ENCODE measurements around the gene THSD7B. TPM values are rescaled to one million over a fixed set of nuclear protein-coding genes. Genes with fewer than 3 reads are reported as not detected.

THSD7B gene
- total RNA-seq, 1 donor from 2014 or later = not detected

DNA sequence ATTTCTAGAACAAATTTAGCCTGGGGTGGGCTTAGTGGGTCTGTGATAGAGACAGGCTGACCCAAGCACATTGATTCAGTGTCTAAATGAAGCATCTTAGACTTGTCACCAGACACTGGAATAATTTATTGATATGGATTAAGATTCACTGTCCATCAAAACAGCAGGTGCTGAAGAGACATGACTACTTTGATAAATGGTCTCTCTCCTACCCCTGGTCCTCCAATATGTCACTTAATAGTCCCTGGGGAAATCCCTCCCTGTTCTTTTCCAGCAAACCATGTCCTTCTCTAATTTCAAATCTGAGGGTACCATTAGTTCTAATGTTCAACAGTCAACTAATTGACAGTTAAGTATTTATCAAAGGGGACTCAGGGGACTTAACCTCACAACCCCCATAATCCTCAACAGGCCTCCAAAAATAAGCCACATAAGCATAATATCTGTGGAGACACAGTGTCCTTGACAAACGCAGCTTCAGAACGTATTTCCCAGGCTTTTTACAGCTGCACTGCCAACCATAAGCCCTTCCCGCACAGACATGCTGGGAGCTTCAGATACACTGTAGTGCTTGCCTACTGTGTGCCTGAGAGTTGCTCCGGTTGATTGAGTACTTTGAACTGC, 391.0 kb downstream of the THSD7B start:
- POLR2A ChIA-PET = no interaction called here
- intact Hi-C loops (cut with micrococcal nuclease) = no loop called here

DNA sequence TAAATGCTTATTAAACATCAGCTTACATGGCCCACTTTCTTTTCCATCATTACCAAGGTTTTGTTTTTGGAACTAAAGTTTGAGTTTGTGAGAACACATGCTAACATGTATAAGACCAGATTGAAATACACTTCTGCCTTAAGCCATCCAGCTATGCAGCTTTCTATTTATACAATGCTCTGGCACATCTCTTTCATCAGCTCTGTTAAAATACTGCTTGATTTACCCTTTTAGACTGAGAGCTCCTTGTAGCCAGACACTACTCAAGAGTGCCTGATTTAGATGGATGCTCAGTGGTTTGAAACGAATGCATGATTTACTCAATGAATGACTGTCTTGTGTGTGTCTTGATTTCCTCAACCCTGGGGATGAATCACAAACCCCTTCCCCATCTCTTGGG, 392.5 kb downstream of the THSD7B start:
- no peaks in the 10 kb centered on the region for H3K27me3 Mint-ChIP-seq
- H3K36me3 Mint-ChIP-seq (ENCODE audit: low read depth) = no peaks in the 10 kb centered on the region
- H3K4me3 Mint-ChIP-seq = no peak overlapping the region
- TF ChIP-seq, protein P1, sequence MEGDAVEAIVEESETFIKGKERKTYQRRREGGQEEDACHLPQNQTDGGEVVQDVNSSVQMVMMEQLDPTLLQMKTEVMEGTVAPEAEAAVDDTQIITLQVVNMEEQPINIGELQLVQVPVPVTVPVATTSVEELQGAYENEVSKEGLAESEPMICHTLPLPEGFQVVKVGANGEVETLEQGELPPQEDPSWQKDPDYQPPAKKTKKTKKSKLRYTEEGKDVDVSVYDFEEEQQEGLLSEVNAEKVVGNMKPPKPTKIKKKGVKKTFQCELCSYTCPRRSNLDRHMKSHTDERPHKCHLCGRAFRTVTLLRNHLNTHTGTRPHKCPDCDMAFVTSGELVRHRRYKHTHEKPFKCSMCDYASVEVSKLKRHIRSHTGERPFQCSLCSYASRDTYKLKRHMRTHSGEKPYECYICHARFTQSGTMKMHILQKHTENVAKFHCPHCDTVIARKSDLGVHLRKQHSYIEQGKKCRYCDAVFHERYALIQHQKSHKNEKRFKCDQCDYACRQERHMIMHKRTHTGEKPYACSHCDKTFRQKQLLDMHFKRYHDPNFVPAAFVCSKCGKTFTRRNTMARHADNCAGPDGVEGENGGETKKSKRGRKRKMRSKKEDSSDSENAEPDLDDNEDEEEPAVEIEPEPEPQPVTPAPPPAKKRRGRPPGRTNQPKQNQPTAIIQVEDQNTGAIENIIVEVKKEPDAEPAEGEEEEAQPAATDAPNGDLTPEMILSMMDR (IDR thresholded peaks at IDR 0.05) = no peak
- no peaks in the 10 kb centered on the region for H3K9me3 Mint-ChIP-seq
- H3K4me1 Mint-ChIP-seq = no peaks in the 10 kb centered on the region
- ChIA-PET POLR2A (no interaction called here), CTCF (no interaction called here)
- H3K27ac Mint-ChIP-seq = no peak overlapping the region
- ATAC-seq (ENCODE audit: low read depth) (no peak), DNase-seq (no peak)
- intact Hi-C loops (cut with micrococcal nuclease) = no loop called here

More for the DNA sequence above, 391.0 kb downstream of the THSD7B start:
- CTCF ChIA-PET = no interaction called here
- DNase-seq = no peak
- no peak for ATAC-seq (ENCODE audit: low read depth)
- H3K9me3 Mint-ChIP-seq = no peaks in the 10 kb centered on the region
- H3K4me1 Mint-ChIP-seq = no peaks in the 10 kb centered on the region
- no peak overlapping the region for H3K4me3 Mint-ChIP-seq
- TF ChIP-seq, protein P1 (IDR thresholded peaks at IDR 0.05) = no peak
- H3K27me3 Mint-ChIP-seq = no peaks in the 10 kb centered on the region
- no peaks in the 10 kb centered on the region for H3K36me3 Mint-ChIP-seq (ENCODE audit: low read depth)
- H3K27ac Mint-ChIP-seq = no peak overlapping the region

DNA sequence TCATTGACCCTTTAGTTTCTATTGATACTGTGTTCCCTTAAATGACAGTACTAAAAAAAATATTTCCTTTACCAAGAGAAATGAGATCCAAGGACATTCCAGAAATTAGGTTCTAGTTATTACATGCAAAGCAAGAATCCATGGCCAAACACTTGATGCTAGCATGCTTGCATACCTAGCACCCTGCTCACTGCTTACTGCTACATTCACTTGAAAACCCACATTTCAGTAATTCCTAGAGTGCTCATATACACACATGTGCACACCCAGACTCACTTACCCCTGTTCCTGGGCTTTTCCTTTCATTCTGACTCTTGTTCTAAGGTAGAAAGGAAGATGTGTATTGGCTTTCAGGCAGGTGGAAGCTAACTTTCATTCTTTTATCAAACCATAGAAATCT, 395.9 kb downstream of the THSD7B start:
- TF ChIP-seq, protein P1 (IDR thresholded peaks at IDR 0.05) = no peak
- intact Hi-C loops (cut with micrococcal nuclease) = no loop called here
- H3K27ac Mint-ChIP-seq = no peak overlapping the region
- ChIA-PET CTCF (no interaction called here), POLR2A (no interaction called here)
- no peaks in the 10 kb centered on the region for H3K36me3 Mint-ChIP-seq (ENCODE audit: low read depth)
- no peak for DNase-seq
- no peak for ATAC-seq (ENCODE audit: low read depth)
- H3K4me3 Mint-ChIP-seq = no peak overlapping the region
- no peaks in the 10 kb centered on the region for H3K4me1 Mint-ChIP-seq
- no peaks in the 10 kb centered on the region for H3K9me3 Mint-ChIP-seq
- H3K27me3 Mint-ChIP-seq = no peaks in the 10 kb centered on the region

DNA sequence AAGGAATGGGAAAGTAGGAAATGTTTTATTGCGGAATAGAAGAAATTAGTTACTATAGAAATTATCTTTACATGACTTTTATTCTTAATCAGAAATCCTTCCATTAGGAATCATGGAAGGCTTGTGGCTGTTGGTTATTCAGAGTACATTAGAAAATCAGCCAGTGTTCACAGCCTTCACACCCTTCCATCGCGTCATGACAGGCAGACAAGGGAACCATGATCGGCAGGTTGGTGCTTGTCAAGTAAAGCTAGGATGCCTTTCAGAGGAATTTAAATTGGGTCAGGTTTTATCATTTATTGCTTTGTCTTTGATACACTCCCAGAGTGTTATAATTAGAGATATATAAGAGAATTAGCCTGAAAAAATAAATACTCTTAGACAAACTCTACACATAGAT, 400.6 kb downstream of the THSD7B start:
- intact Hi-C loops (cut with micrococcal nuclease) = no loop called here
- Mint-ChIP-seq H3K27ac (no peak overlapping the region), H3K27me3 (no peaks in the 10 kb centered on the region), H3K4me3 (no peak overlapping the region), H3K9me3 (no peaks in the 10 kb centered on the region), H3K4me1 (no peaks in the 10 kb centered on the region), H3K36me3 (ENCODE audit: low read depth) (no peaks in the 10 kb centered on the region)
- ATAC-seq (ENCODE audit: low read depth) (no peak), DNase-seq (no peak)
- TF ChIP-seq, protein P1 (IDR thresholded peaks at IDR 0.05) = no peak
- ChIA-PET POLR2A (no interaction called here), CTCF (no interaction called here)

DNA sequence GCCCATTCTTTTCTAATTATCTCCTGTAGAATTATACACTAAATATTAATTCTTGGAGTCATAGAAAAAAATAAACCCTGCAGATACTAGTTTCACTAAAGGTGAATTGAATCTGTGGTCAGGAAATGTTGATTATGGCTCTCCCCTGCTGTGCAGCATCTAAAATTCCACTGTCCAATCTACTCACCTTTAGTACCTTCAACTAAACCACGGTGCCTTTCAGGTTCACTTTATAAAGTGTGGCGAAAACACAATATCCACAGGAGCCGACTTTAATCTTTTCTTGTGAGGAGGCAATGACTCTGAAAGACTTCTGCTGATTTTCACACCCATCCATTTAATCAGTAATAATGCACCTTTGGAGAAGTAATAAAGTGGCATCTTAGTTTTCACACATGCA, 402.3 kb downstream of the THSD7B start:
- H3K4me1 Mint-ChIP-seq = no peaks in the 10 kb centered on the region
- no peaks in the 10 kb centered on the region for H3K9me3 Mint-ChIP-seq
- TF ChIP-seq, protein P1 (IDR thresholded peaks at IDR 0.05) = no peak
- H3K4me3 Mint-ChIP-seq = no peak overlapping the region
- H3K27me3 Mint-ChIP-seq = no peaks in the 10 kb centered on the region
- CTCF ChIA-PET = no interaction called here
- H3K27ac Mint-ChIP-seq = no peak overlapping the region
- POLR2A ChIA-PET = no interaction called here
- no peak for DNase-seq
- intact Hi-C loops (cut with micrococcal nuclease) = no loop called here
- H3K36me3 Mint-ChIP-seq (ENCODE audit: low read depth) = no peaks in the 10 kb centered on the region
- no peak for ATAC-seq (ENCODE audit: low read depth)
